Central memory CD8-positive, alpha-beta T cell (primary cell): ENCODE measurements around the gene ISCA2.
"Not testable (repeated sequence)": the region's sequence is repeated elsewhere in the genome, so short reads cannot be mapped to it uniquely, and the experiment has no call there.

ENCODE experiments used
- ATAC-seq: fragments of 150-1000 bp; cut with Tn5 transposase; replicated peaks from 2 replicates; pipeline ENCODE4 v1.10.0; 2022; ENCODE audit warnings: mild to moderate bottlenecking, moderate FRiP score, moderate number of reproducible peaks; ENCODE audit not compliant: poor library complexity, severe bottlenecking; ENCODE audit errors: extremely low read depth
- DNase-seq, 2 donors: peaks; one replicate each; pipeline ENCODE4 v3.0.0; 2021; ENCODE audit warnings: low spot score in 2 of 2
- H3K27ac Mint-ChIP-seq: one replicate; pipeline ENCODE4 v1.8.0; 2022; ENCODE audit warnings: low read depth, mild to moderate bottlenecking, moderate library complexity, mixed read lengths
- H3K27me3 Mint-ChIP-seq: one replicate; pipeline ENCODE4 v1.8.0; 2022; ENCODE audit warnings: mixed read lengths
- H3K36me3 Mint-ChIP-seq: one replicate; pipeline ENCODE4 v1.8.0; 2022; ENCODE audit warnings: mild to moderate bottlenecking, moderate library complexity, mixed read lengths; ENCODE audit not compliant: insufficient read depth
- H3K4me1 Mint-ChIP-seq: one replicate; pipeline ENCODE4 v1.8.0; 2022; ENCODE audit warnings: mixed read lengths
- H3K4me3 Mint-ChIP-seq: one replicate; pipeline ENCODE4 v1.8.0; 2022; ENCODE audit warnings: mild to moderate bottlenecking, moderate library complexity, mixed read lengths
- H3K9me3 Mint-ChIP-seq: one replicate; pipeline ENCODE4 v1.8.0; 2022; ENCODE audit warnings: mixed read lengths

ISCA2 gene

DNA sequence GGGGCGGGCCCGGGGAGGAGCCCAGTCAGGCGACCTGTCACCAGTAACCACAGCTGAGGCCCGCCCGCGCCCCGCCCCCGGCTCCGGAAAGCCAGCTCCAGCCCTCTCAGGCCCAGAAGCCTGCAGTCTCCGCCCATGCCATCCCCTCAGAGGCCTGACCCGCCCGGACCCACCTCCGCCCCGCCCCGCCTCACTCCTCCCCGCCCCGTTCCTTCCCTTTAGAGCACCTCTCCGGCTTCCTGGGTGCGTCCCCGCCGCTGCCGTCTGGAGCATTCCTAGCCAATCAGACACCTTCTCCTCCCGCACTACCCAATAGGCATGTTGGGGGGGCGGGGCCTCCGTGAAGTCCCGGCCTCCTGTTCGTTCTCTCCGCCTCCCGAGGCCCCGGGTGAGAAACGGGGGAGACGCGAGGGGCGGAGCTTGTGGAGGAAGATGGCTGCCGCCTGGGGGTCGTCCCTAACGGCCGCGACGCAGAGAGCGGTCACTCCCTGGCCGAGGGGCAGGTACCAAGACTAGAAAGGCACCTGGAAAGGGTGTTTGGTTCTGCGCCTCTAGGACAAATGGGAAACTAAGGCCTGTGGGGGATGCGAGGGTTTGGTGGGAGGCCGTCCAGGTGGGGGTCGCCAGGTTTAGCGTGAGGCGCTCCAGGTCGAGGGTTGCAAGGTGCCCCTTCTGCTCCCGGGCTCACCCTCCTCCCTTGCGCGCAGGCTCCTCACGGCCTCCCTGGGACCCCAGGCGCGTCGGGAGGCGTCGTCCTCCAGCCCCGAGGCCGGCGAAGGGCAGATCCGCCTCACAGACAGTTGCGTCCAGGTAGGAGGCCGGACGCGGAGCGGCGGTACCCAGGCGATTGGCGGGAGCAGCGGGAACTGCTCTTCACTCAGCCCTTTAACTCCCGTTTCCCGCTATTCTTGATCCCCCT is at the start of gene ISCA2:
Gene ISCA2, plus strand, starts transcription at position 423 of the 919 bp plus-strand sequence. Its CDS starts 10 bp downstream, at position 433.
- DNase-seq (peak; percentile 97 to 98), ATAC-seq (peak; percentile 96)
- H3K27ac Mint-ChIP-seq: no peak within 1 kb of the TSS
- no peaks in the 10 kb centered on the region for H3K27me3 Mint-ChIP-seq
- peaks cover 10% of the 10 kb centered on the region for H3K36me3 Mint-ChIP-seq
- no peaks in the 10 kb centered on the region for H3K9me3 Mint-ChIP-seq
- H3K4me3 Mint-ChIP-seq: no peak within 1 kb of the TSS
- peaks cover 19% of the 10 kb centered on the region for H3K4me1 Mint-ChIP-seq

GRCh38 chr14:74444866-74445265 is 48.7 kb upstream of the ISCA2 start:
- H3K4me3 Mint-ChIP-seq: no peak overlapping the region
- no peaks in the 10 kb centered on the region for H3K9me3 Mint-ChIP-seq
- no peaks in the 10 kb centered on the region for H3K36me3 Mint-ChIP-seq
- ATAC-seq: no peak
- no peak overlapping the region for H3K27ac Mint-ChIP-seq
- no peaks in the 10 kb centered on the region for H3K4me1 Mint-ChIP-seq
- peaks cover 50% of the 10 kb centered on the region for H3K27me3 Mint-ChIP-seq
- no peak for DNase-seq

DNA sequence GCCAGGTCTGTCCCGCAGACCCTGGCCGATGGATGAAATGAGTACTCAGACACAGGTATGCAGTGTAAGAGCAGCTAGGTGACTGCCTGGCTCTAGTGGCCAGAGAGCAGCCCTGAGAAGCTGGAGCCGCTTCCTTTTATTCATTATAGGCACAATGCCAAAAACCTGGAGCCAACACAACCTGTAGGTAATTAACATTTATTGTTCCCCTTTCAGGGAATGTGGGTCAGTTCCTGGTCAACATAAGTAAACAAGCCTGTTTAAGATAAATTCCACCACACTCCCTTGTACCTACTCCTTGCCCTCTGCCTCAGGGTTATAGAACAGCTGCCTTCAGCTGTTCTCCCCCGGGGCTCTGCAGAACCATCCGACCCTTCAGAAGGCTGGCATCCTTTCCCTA is 39.2 kb upstream of the ISCA2 start:
- DNase-seq, H3K27ac Mint-ChIP-seq, ATAC-seq, H3K4me1 Mint-ChIP-seq, H3K9me3 Mint-ChIP-seq, H3K4me3 Mint-ChIP-seq, H3K36me3 Mint-ChIP-seq: not testable (repeated sequence)
- peaks cover 45% of the 10 kb centered on the region for H3K27me3 Mint-ChIP-seq

DNA sequence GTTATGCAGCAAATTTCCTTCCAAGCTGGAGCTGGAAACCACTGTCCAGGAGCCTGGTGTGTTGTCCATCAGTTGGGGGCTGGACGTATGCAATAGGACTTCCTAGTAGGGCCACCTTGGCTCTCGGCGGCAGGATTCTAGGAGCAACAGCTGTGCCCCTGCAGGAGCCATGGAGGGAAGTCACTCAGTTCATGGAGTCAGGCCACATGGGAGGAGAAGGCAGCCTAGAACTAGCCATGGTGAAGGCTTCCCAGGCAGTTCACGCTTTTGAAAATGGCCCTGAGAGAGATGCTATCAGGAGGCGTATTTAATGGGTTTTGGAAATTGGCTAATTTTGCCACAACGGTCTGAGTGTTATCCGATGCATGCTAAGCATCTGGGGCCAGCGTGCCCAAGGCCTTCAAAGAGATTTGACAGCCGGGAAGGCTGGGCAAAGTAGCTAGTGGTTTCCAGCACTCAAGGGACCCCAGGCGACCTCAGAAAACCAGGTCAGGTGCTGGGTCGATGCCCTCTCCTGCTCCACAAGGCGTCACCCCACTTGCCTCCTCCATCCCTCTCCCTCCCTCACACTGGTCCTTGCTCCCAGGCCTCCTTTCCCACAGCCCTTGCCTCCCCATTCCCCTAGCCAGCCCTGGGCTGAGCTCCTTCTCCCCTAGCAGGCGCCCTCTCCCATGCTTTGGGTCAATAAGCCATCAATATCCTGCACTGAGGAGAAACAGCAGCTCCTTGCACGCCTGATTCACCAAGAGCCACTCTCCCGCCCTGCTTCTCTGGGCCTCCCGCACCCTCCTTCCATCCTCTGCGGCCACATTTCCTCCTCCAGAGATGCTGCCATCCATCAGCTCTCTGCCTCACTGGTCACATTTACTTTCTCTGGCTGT is 36.6 kb upstream of the ISCA2 start:
- Mint-ChIP-seq H3K36me3 (no peaks in the 10 kb centered on the region), H3K27me3 (peaks cover 70% of the 10 kb centered on the region), H3K27ac (no peak overlapping the region), H3K4me1 (no peaks in the 10 kb centered on the region), H3K4me3 (no peak overlapping the region), H3K9me3 (no peaks in the 10 kb centered on the region)
- DNase-seq (no peak), ATAC-seq (no peak)

DNA sequence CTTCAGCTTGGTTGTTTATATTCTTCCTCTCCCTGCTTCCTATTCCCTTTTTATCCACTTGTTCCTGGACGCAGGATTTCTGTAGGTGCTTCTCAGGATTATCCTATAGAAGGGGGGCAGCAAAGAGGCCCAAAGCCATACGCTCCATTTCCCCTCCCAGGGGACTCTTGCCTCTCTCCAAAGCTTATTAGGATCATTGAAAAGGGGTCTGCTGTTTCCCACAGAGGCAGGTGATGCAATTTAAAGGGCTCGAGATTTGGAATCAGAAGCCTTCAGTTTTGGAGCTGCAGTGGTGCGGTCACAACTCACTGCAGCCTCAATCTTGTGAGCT is 36.0 kb upstream of the ISCA2 start:
- no peaks in the 10 kb centered on the region for H3K4me1 Mint-ChIP-seq
- H3K9me3 Mint-ChIP-seq: no peaks in the 10 kb centered on the region
- ATAC-seq: no peak
- H3K27me3 Mint-ChIP-seq: peaks cover 66% of the 10 kb centered on the region
- DNase-seq: no peak
- no peak overlapping the region for H3K4me3 Mint-ChIP-seq
- no peaks in the 10 kb centered on the region for H3K36me3 Mint-ChIP-seq
- no peak overlapping the region for H3K27ac Mint-ChIP-seq

DNA sequence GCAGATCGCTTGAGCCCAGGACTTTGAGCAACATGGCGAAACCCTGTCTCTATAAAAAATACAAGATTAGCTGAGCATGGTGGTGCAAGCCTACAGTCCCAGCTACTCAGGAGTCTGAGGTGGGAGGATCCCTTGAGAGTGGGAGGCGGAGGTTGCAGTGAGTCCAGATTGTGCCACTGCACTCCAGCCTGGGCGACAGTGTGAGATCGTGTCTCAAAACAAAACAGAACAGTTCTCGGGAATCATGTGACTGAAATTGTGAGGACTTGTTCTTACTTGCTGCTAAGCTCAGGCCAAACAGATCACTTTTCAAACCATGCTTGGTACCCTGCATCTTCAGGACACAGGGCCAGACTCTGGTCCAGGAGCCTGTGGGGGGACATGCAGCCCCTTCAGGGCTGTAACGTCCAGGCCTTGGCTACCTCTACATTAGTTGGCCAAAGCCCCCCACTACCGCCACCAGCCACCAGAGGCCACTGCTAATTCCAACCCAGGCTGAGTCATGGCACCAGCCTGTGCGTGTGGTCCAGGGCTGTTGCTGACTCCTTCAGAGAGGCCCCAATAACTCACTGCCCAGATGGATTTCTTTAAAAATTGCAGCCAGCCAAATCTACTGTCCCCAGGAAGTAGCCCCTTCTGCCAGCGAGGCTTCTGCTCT is 34.1 kb upstream of the ISCA2 start:
- ATAC-seq: no peak
- no peak overlapping the region for H3K4me3 Mint-ChIP-seq
- no peaks in the 10 kb centered on the region for H3K9me3 Mint-ChIP-seq
- H3K27ac Mint-ChIP-seq: no peak overlapping the region
- no peak for DNase-seq
- H3K27me3 Mint-ChIP-seq: peaks cover 65% of the 10 kb centered on the region
- H3K36me3 Mint-ChIP-seq: no peaks in the 10 kb centered on the region
- no peaks in the 10 kb centered on the region for H3K4me1 Mint-ChIP-seq

DNA sequence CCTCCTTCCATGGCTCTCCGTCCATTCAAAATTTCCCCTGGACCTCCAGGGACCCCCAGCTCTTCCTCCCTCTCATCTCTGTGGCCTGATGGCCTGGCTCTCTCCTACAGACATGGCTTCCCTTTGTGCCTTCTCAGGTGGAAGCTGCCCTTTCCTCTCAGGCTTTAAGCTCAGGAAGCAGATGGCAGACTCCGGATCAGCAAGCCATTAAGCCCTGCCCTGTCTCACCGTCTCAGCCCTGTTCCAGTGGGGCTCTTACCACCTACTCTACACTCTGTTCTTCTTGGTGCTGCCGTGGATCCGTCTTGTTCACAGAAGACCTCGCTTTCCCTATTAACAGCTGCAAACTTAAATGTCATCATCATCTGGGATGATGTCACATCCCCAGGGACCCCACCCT is 33.6 kb upstream of the ISCA2 start:
- DNase-seq: no peak
- Mint-ChIP-seq H3K27ac (no peak overlapping the region), H3K36me3 (no peaks in the 10 kb centered on the region), H3K4me1 (no peaks in the 10 kb centered on the region), H3K9me3 (no peaks in the 10 kb centered on the region), H3K27me3 (peaks cover 65% of the 10 kb centered on the region), H3K4me3 (no peak overlapping the region)
- ATAC-seq: no peak

GRCh38 chr14:74462993-74463392 is 30.6 kb upstream of the ISCA2 start:
- Mint-ChIP-seq H3K9me3 (no peaks in the 10 kb centered on the region), H3K4me1 (no peaks in the 10 kb centered on the region), H3K27me3 (peaks cover 38% of the 10 kb centered on the region), H3K27ac (no peak overlapping the region), H3K36me3 (no peaks in the 10 kb centered on the region), H3K4me3 (no peak overlapping the region)
- ATAC-seq (no peak), DNase-seq (no peak)

DNA sequence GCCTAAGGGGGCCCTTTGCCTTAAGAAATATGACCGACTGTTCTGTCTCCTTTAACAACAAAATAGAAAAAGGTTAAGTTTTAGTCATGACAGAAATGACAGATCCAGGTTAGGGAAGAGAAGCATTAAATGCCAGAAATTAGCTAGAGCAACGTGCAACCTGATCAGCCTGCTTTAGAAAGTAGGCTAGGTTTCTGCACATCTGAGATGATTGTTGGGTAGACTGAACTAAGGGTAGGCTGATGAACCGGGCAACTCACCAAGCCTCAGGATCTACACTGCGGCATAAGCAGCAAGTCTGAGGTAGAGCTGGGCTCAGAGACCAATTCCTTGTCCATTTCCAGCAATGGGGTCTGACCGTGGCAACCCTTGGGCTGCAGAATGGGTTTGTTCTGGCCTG is 29.9 kb upstream of the ISCA2 start:
- H3K4me3 Mint-ChIP-seq: no peak overlapping the region
- ATAC-seq (no peak), DNase-seq (no peak)
- H3K27me3 Mint-ChIP-seq: peaks cover 38% of the 10 kb centered on the region
- H3K9me3 Mint-ChIP-seq: no peaks in the 10 kb centered on the region
- H3K4me1 Mint-ChIP-seq: no peaks in the 10 kb centered on the region
- H3K36me3 Mint-ChIP-seq: no peaks in the 10 kb centered on the region
- H3K27ac Mint-ChIP-seq: no peak overlapping the region

DNA sequence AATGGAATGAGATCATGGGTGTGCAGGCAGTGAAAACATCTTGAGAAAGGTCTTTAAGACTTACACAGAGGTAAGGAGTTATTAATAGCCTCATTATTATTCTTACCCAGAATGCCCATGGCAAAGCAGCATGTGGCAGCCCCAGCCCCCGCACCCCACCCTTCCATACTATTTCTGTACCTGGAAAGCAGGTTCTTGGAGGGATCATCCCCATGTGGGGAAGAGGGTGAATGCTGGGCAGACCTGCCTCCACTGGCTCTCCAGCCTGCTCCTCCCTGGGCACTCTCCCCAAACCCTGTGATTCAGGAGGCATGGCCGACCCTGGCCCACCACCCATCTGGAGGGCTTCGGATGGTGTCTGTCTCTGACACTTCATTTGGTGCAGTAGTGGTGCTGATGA is 28.8 kb upstream of the ISCA2 start:
- Mint-ChIP-seq H3K4me3 (no peak overlapping the region), H3K27me3 (peaks cover 35% of the 10 kb centered on the region), H3K4me1 (no peaks in the 10 kb centered on the region), H3K36me3 (no peaks in the 10 kb centered on the region), H3K9me3 (no peaks in the 10 kb centered on the region), H3K27ac (no peak overlapping the region)
- no peak for ATAC-seq
- no peak for DNase-seq

- H3K27me3 Mint-ChIP-seq: peaks cover 29% of the 10 kb centered on the region
- no peak for ATAC-seq
- no peak for DNase-seq
- no peaks in the 10 kb centered on the region for H3K9me3 Mint-ChIP-seq
- H3K36me3 Mint-ChIP-seq: no peaks in the 10 kb centered on the region
- no peak overlapping the region for H3K4me3 Mint-ChIP-seq
- no peaks in the 10 kb centered on the region for H3K4me1 Mint-ChIP-seq
- H3K27ac Mint-ChIP-seq: no peak overlapping the region
Measured at GRCh38 chr14:74465335-74465734, 28.2 kb upstream of the ISCA2 start.

DNA sequence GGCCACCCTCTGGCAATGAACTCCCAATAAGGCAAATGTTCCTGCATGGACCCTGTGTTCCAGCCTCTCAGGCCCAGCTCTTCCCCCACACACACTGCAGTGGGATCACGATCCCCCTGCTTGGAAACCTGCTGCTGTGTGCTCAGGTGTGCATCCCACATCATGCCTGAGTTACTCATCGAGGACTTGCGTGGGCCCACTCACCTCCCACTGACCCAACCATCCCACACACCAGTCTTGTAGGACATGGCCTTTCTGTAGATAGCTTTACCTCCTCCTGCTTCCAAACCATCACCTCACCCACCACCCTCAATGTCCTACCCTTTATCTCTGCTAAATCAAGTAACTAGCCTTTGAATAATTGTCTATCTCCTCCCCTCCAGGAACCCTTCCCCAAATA is 25.1 kb upstream of the ISCA2 start:
- no peak for ATAC-seq

More for the DNA sequence above, 25.1 kb upstream of the ISCA2 start:
- Mint-ChIP-seq H3K27ac (no peak overlapping the region), H3K4me1 (no peaks in the 10 kb centered on the region), H3K9me3 (no peaks in the 10 kb centered on the region), H3K4me3 (no peak overlapping the region), H3K36me3 (no peaks in the 10 kb centered on the region), H3K27me3 (peaks cover 2% of the 10 kb centered on the region)
- DNase-seq: no peak
